Measurements from ENCODE around the gene RNF125.

GRCh38 chr18:32111706-32112105 lies 93.1 kb downstream of the RNF125 start:
- TF ChIP-seq CTCF (IDR thresholded peaks at IDR 0.05 in 8 of 11, conservative IDR thresholded peaks at IDR 0.05 in 3 of 11) (no peak), POLR2AphosphoS5 (IDR thresholded peaks at IDR 0.05) (no peak), POLR2A (IDR thresholded peaks at IDR 0.05) (no peak)
